Femur (tissue), 1 donor: Measurements from ENCODE around the gene AGBL4.
"Not testable (repeated sequence)": the region's sequence is repeated elsewhere in the genome, so short reads cannot be mapped to it uniquely, and the experiment has no call there.

Experiments
- DNase-seq: peaks from one replicate; pipeline ENCODE4 v3.0.0-alpha.2; 2017

Gene AGBL4

DNA sequence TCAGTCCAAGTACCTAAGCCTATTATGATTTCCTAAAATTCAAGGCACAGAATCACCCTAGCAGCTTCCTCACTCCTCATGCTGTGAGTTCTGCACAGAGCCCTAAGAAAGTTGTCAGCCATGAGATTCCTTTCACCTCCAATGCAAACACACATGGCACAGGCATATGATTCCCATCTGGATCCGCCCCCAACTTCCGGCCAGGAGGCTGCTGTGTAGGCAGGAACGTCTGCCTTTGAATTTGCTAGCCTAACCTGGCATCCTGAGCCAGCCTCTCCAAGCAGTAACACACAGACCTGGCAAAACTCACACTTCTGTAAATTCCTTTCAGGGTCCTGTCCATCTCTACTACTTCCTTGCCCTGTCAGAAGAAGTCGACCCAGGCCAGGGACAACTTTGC lies 726.0 kb downstream of the AGBL4 start:
- no peak for DNase-seq

- no peak for DNase-seq
Observed at GRCh38 chr1:49294539-49294938, 729.2 kb downstream of the AGBL4 start.

- no peak for DNase-seq
Observed at GRCh38 chr1:49293016-49293415, 730.7 kb downstream of the AGBL4 start.

- DNase-seq = not testable (repeated sequence)
Observed at GRCh38 chr1:49257211-49258049, 766.3 kb downstream of the AGBL4 start.

DNA sequence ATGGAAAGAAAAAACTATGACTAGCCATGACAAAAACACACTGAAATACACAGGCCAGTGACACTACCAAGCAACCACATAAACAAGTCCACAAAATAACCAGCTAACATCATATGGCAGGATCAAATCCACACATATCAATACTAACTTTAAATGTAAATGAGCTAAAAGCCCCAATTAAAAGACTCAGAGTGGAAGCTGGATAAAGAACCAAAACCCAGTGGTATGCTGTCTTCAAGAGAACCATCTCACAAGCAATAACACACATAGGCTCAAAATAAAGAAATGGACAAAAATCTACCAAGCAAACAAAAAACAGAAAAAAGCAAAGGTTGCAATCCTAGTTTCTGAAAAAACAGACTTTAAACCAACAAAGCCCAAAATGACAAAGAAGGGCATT lies 770.8 kb downstream of the AGBL4 start:
- no peak for DNase-seq

- DNase-seq = no peak
Observed at GRCh38 chr1:49251019-49251784, 772.6 kb downstream of the AGBL4 start.

GRCh38 chr1:49240709-49241221 lies 783.0 kb downstream of the AGBL4 start:
- no peak for DNase-seq

DNA sequence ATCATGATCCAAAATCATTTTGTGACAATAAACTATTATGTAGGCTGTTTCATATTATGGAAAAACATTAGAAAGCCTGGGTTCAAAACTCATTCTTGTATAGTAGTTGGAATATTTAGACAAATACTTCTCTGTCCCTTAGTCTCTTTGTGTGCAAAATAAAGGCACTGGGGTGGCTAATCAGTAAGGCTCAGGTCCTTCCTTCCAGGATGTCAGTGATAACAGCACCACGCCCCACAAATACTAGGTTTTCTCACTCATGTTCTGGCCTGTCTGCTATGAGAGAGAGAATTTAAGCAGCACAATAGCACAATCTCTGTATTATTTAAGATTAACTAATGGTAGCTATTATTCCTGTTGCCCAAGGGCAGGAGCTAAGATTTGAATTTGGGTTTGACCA lies 788.8 kb downstream of the AGBL4 start:
- no peak for DNase-seq

DNA sequence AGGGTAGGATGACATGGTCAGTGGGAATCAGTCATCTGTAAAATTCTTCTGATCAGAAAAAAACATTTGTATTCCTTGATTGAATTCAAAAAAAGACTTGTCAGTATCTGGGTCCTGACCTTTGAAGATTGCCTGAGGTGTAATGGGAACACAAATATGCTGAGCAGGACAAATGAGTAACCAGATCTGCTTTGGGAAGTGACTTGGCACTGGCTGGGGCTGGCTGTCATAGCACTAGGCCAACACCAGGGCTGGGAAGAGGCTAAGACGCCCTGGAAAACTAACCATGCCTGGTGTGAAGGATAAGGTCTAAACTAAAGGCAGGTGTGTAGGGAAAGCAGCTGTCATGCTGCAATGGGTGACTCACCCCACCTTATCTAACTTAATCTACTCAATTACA lies 794.2 kb downstream of the AGBL4 start:
- DNase-seq = no peak

- no peak for DNase-seq
Observed at GRCh38 chr1:49226758-49227157, 797.0 kb downstream of the AGBL4 start.

- DNase-seq = no peak
Observed at GRCh38 chr1:49225464-49225863, 798.3 kb downstream of the AGBL4 start.

- no peak for DNase-seq
Observed at GRCh38 chr1:49213301-49213700, 810.5 kb downstream of the AGBL4 start.

DNA sequence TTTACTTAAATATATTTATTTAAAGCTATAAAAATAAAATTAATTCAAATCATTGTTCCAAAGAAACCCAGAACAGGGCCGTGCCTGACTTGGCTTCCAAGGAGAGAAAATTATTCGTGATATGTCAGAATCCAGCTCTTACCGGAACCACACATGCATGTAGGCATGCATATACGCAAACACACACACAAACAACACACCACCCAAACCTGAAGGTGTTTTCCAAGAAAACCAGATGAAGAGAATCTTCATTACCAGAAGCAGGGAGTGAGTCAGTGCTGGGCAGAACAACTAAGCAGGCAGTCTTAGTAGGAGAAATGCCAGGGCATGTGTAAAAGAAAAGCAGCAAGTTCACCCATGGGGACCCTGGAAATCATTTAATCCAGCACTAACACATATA lies 815.0 kb downstream of the AGBL4 start:
- no peak for DNase-seq

DNA sequence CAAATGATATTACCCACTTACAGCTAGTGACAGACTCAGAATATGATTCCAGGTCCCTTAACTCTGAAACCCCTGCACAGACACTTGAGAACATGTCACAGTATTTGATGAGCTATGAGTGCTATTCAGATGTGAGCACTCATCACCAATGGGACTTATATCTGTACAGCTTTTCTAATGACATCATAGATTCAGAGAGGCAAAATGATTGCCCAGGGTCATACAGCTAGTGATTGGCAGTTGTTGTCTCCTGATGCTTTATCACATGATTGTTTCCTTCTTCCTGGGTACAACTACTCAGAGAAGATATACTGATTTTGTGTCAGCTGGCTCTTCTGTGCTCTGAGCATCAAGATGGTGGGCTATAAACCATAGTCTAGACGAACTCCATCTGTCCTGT lies 819.0 kb downstream of the AGBL4 start:
- no peak for DNase-seq

- DNase-seq = no peak
Observed at GRCh38 chr1:49200738-49201137, 823.0 kb downstream of the AGBL4 start.

GRCh38 chr1:49199564-49199963 lies 824.2 kb downstream of the AGBL4 start:
- no peak for DNase-seq

DNA sequence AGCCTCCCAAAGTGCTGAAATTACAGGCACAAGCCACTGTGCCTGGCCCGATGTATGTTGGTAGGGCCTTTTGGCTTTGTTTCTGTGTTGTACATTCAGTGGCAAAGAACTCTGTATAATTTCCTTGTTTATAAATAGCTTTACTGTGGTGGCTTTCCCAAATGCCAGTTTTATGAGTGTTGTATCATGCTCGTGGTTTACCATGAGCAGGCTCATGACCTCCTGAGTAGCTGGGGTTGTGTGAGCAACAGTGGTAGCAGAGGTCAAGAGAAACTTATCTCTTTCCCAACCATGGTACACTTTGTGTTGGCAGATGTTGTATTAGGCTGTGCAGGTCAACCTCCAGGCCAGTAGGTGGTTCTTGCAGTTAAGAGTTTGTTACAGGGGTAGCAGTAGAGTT lies 826.7 kb downstream of the AGBL4 start:
- DNase-seq = no peak

DNA sequence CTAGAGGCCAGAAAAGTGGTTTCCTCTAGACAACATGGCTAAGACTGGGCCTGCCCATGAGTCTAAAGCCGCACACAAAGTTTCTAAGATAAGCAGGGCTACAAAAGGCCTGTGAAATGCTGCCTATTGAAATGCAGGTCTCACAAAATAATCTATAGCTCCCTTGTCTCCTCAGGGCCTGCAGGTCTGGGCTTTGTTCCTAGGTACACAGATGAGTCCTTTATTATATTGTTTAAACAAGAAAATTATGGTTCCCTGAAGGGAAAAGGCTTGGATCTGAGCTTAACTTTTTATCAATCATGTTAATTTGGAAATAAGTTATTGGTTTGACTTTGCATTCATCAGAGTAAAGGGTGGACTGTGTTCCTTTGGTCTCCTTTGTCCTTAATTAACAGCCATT lies 833.6 kb downstream of the AGBL4 start:
- no peak for DNase-seq

DNA sequence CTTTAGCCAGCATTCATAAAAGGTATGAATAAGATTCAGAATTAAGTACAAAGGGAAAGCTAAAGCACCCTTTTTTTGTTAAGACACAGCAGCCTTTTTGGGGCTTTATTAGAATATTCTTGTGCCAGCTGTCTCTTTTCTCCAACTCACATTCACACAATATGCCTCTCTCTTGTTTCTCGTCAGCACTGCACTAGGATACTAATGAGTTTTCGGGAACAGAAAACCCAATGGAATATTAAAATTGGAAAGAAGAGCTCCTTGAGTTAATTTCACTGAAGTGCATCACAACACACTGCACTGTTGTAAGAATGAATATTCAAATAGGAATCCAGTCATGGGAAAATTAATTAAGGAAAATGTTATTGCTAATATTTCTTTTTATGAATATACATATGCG lies 836.7 kb downstream of the AGBL4 start:
- no peak for DNase-seq

DNA sequence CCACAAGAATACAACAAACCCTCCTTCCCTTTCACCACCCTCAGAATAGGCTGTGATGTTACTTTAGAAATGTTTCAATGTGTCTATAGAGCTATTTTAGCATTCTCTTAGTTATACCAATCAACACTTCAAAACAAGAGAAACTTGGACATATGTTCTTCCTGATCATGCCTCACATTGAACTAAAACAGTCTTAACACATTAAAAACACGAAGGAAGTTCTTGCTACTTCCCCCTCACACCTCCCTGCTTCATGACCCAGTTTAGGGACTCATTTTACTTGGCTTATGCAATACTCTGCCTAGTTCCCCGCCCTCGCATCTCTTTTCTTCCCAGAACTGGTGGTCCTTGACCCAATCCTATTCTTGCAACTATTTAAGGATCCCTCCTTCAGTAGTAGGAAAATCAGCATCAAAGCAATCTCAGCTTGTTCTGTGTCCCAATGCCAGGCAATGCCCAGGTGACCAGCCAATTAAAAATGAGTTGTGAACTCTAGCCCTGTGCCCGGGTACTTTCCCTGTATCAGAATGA lies 838.2 kb downstream of the AGBL4 start:
- DNase-seq = no peak

GRCh38 chr1:49183489-49183888 lies 840.3 kb downstream of the AGBL4 start:
- DNase-seq = no peak

DNA sequence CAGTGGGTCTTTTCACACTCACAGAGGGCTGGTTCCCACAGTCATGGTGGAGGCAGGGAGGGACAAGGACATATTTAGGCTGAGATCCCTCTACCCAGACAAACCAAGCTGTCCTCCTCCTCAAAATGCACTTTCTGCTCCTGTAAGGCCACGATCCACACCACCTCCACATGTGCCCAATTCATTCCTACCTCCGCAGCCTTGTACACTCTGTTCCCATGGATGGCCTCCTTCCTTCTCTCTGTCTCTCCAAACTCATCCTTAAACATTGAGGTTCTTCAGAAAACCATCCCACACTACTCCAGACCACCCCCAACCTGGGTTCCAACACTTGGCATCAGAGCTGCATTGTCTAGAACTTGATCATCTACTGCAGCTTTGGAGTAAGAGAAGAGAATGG lies 842.7 kb downstream of the AGBL4 start:
- no peak for DNase-seq

DNA sequence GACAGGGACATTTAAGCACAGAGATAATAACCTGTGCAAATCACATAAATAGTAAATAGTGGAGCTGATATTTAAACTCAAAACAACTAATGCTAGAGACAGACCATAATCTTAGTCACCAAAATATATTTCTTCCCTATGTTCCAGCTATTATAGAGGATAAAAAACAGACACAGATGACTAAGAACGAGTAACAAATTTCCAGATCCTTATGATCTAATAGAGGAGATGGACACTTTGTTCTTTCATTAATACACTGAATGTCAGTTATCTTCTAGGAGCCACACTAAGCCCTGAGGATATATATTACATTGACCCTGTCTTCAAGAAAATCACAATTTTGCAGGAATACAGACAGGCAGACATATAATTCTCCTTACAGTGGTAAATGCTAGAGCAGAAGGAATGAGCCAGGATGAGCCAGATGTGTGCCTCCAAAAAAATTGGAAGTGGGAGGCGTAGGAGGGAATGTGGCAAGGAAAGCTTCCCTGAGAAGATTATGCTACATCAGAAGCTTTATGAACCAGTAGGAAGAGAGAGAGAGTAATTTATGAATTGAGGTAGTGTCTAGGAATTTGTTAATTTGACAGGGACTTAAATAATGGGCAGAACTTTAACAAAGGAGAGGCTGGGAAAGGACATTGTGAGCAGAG lies 851.7 kb downstream of the AGBL4 start:
- no peak for DNase-seq
